ENCODE data around the gene LRRC4B. TPM values are rescaled to one million over a fixed set of nuclear protein-coding genes. Genes with fewer than 3 reads are reported as not detected.

Gene LRRC4B
- total and polyA plus RNA-seq, 2 of the 8 experiments (the other 6 are each of a cell fraction or from before 2014, with no cell fraction given): 13.4 to 21.2 TPM

GRCh38 chr19:50512112-50512998, 55.9 kb downstream of the LRRC4B start:
- Histone ChIP-seq H3K79me2 (ENCODE audit: control insufficient read depth in 1 of 2, insufficient read depth in 2 of 2, low read length in 2 of 2) (no peaks in the 10 kb centered on the region), H3K79me1 (ENCODE audit: low read depth, low read length) (no peaks in the 10 kb centered on the region), H2AK5ac (ENCODE audit: low read depth, low read length) (no peak overlapping the region), H4K8ac (ENCODE audit: extremely low read depth, insufficient read depth, low read length) (peak overlapping the region; percentile 43), H3K9ac (replicated peaks in 1 of 4; ENCODE audit: extremely low read depth in 1 of 4, low read depth in 3 of 4, low read length in 3 of 4) (no peak overlapping the region), H4K20me1 (replicated peaks in 1 of 2; ENCODE audit: control insufficient read depth in 1 of 2, insufficient read depth in 2 of 2, low read length in 2 of 2) (peaks cover 1 to 3% of the 10 kb centered on the region in 2 experiments), H3K23ac (ENCODE audit: insufficient read length) (no peak overlapping the region), H3K4ac (replicated peaks; ENCODE audit: insufficient read length, low read depth, low read length) (no peak overlapping the region), H2BK5ac (ENCODE audit: low read depth, low read length) (no peak overlapping the region), H2BK12ac (ENCODE audit: low read depth, low read length) (no peak overlapping the region), H3K14ac (ENCODE audit: insufficient read length) (no peak overlapping the region), H3K27me3 (replicated peaks in 1 of 4; ENCODE audit: control insufficient read depth in 3 of 4, extremely low read depth in 1 of 4, insufficient read depth in 3 of 4, low read length in 3 of 4) (peaks cover 0 to 24% (median 14%) of the 10 kb centered on the region in 4 experiments; a peak in 6 of 7 replicates), H2BK15ac (ENCODE audit: low read length) (no peak overlapping the region), H4K5ac (ENCODE audit: insufficient read length, low read depth, low read length) (no peak overlapping the region), H3K4me3 (ENCODE audit: extremely low read depth in 1 of 4, insufficient read depth in 2 of 4, low read depth in 3 of 4, low read length in 4 of 4) (peak overlapping the region in 1 of 4 experiments; percentile 62; a peak in 2 of 8 replicates), H3K36me3 (ENCODE audit: control insufficient read depth in 2 of 4, insufficient read depth in 4 of 4, low read length in 3 of 4) (peaks cover 0 to under 1% (median 0%) of the 10 kb centered on the region in 4 experiments; a peak in 1 of 8 replicates), H4K91ac (replicated peaks; ENCODE audit: insufficient read length, low read length) (no peak overlapping the region), H3K56ac (replicated peaks; ENCODE audit: insufficient read length, low read depth, low read length) (no peak overlapping the region), H3K23me2 (ENCODE audit: low read depth, low read length) (no peaks in the 10 kb centered on the region; the same call in 1 of the 2 replicates), H3K27ac (ENCODE audit: low read depth, low read length) (no peak overlapping the region), H3K18ac (ENCODE audit: extremely low read depth, low read length) (no peak overlapping the region), H3K4me1 (replicated peaks in 1 of 4; ENCODE audit: control insufficient read depth in 3 of 4, insufficient read depth in 4 of 4, low read length in 3 of 4) (peaks cover 0 to 6% (median 4%) of the 10 kb centered on the region in 4 experiments; a peak in 4 of 7 replicates), H3K9me3 (ENCODE audit: insufficient read depth in 2 of 2, low read depth in 1 of 2, low read length in 1 of 2) (no peaks in the 10 kb centered on the region), H3K4me2 (ENCODE audit: insufficient read depth in 1 of 2, low read depth in 2 of 2, low read length in 2 of 2) (peak overlapping the region; percentile 57 to 66; a peak in 1 of 4 replicates), H2AFZ (ENCODE audit: low read length) (no peak overlapping the region), H2BK20ac (ENCODE audit: low read length) (no peak overlapping the region), H2BK120ac (replicated peaks; ENCODE audit: low read depth, low read length) (no peak overlapping the region)
- FAIRE-seq (no peak), DNase-seq (ENCODE audit: low read depth in 1 of 2, low spot score in 2 of 2) (no peak)
- CTCF ChIA-PET (ENCODE audit: partially characterized antibody): interaction anchor here (0.6 to 19.3 kb wide), 6 partner anchors 12 to 170 kb away, joined by 3 to 206 read pairs (median 4); no protein-coding TSS in a partner anchor
- WGBS, 2 experiments (ENCODE audit: extremely low coverage in 1 of 2, insufficient coverage in 1 of 2, insufficient read length in 1 of 2, insufficient replicate concordance in 2 of 2, low coverage in 1 of 2, low lambda C conversion rate in 2 of 2, missing lambda C conversion rate in 1 of 2): 91% methylated on average over 35 of the region's 36 CpGs; no CpG with 5 or more reads in 1 of the 2 experiments
- POLR2A ChIA-PET (ENCODE audit: partially characterized antibody): interaction anchor here (0.9 to 1.6 kb wide), 7 partner anchors 17 to 292 kb away, joined by 3 to 8 read pairs (median 3); no protein-coding TSS in a partner anchor
- TF ChIP-seq RXRA (IDR thresholded peaks at IDR 0.05; ENCODE audit: insufficient read depth, low read depth, low read length) (no peak), ZNF274 (IDR thresholded peaks at IDR 0.05; ENCODE audit: borderline replicate concordance, extremely low read depth, low read length) (no peak), EGR1 (IDR thresholded peaks at IDR 0.05; ENCODE audit: borderline replicate concordance, low read depth, low read length) (no peak), KDM5A (IDR thresholded peaks at IDR 0.05; ENCODE audit: low read length) (no peak), CHD1 (IDR thresholded peaks at IDR 0.05; ENCODE audit: low read depth, low read length) (no peak), TAF1 (IDR thresholded peaks at IDR 0.05; ENCODE audit: low read depth, low read length) (no peak), BRCA1 (IDR thresholded peaks at IDR 0.05; ENCODE audit: low read depth, low read length) (no peak), NANOG (IDR thresholded peaks at IDR 0.05; ENCODE audit: insufficient read depth, low read depth, low read length, poor library complexity, severe bottlenecking) (no peak), CEBPB (IDR thresholded peaks at IDR 0.05; ENCODE audit: low read depth, low read length) (no peak), POLR2AphosphoS5 (IDR thresholded peaks at IDR 0.05; ENCODE audit: low read depth, low read length) (no peak), BACH1 (IDR thresholded peaks at IDR 0.05; ENCODE audit: low read length) (no peak), RBBP5 (IDR thresholded peaks at IDR 0.05; ENCODE audit: borderline replicate concordance, low read depth, low read length) (no peak), SIRT6 (IDR thresholded peaks at IDR 0.05; ENCODE audit: low read length) (no peak)
